GM12892 (cell line): ENCODE results near the gene SPANXA2. TPM values are rescaled to one million over a fixed set of nuclear protein-coding genes. Genes with fewer than 3 reads are reported as not detected.
"Not testable (repeated sequence)": the region's sequence is repeated elsewhere in the genome, so short reads cannot be mapped to it uniquely, and the experiment has no call there.

Source experiments
- DNase-seq: peaks from one replicate; pipeline ENCODE4 v3.0.0; 2011; ENCODE audit not compliant: insufficient read length
- FAIRE-seq: peaks from 2 replicates; lab custom pipeline; 2011; peaks lifted over from hg19 to GRCh38; lab: Jason Lieb, UNC
- POLR2A ChIP-seq: IDR thresholded peaks from 2 replicates; pipeline ENCODE4 v1.6.1; 2011; ENCODE audit warnings: low read depth, low read length, control low read depth
- POLR2AphosphoS5 ChIP-seq: IDR thresholded peaks from 2 replicates; pipeline ENCODE4 v1.6.1; 2011; ENCODE audit warnings: low read depth, low read length, control low read depth
- TAF1 ChIP-seq: IDR thresholded peaks from 2 replicates; pipeline ENCODE4 v1.6.1; 2011; ENCODE audit warnings: low read depth, mild to moderate bottlenecking, control low read depth, low read length, borderline replicate concordance
- polyA plus RNA-seq: library from polyadenylated mRNA; unstranded; fragments of >200 nt; gene quantifications from one replicate; pipeline ENCODE4 v1.2.1, GENCODE V29; 2012; ENCODE audit warnings: missing spikeins, inconsistent platforms; ENCODE audit not compliant: missing spikeins

The SPANXA2 gene
- not detected for polyA plus RNA-seq

- not testable (repeated sequence) for FAIRE-seq, DNase-seq
Measured at GRCh38 chrX:141589408-141589807, at the start of gene SPANXA2. TSS of gene SPANXA2 (plus strand) at chrX:141589708. CDS start at chrX:141589768, 60 bp downstream.

DNA sequence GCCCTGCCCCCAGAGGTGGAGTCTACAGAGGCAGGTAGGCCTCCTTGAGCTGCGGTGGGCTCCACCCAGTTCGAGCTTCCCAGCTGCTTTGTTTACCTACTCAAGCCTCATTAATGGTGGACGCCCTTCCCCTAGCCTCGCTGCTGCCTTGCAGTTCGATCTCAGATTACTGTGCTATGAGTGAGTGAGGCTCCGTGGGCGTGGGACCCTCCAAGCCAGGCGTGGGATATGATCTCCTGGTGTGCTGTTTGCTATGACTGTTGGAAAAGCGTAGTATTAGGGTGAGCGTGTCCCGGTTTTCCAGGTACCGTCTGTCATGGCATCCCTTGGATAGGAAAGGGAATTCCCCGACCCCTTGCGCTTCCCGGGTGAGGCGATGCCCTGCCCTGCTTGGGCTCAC lies 47.0 kb upstream of the SPANXA2 start:
- DNase-seq, FAIRE-seq: not testable (repeated sequence)

- not testable (repeated sequence) for DNase-seq, FAIRE-seq
Measured at GRCh38 chrX:141584638-141585037, 4.9 kb upstream of the SPANXA2 start, which contains the start of gene SPANXA1. TSS of gene SPANXA1 (minus strand) at chrX:141584738. CDS start at chrX:141584678, 60 bp downstream.

DNA sequence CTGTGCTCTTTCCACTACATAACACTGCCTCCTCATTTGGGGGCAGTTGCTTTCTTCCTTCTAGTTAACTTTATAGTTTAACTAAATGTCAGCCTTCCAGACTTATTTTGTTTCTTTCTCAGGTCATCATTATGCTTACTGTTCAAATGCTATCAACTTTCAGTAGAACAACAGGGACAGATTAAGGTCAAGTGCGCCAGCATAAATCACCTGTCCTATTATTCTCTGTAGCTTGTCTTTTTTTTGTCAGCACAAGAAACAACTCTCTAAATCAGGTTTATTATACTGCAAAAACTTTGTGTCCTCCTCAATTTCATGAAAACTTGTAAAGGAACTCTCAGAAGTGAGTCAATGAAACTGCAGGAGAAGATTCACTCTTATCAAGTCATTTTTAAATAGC lies 19.6 kb downstream of the SPANXA2 start:
- DNase-seq (no peak), FAIRE-seq (no peak)
- TF ChIP-seq POLR2A (no peak), TAF1 (no peak), POLR2AphosphoS5 (no peak)

DNA sequence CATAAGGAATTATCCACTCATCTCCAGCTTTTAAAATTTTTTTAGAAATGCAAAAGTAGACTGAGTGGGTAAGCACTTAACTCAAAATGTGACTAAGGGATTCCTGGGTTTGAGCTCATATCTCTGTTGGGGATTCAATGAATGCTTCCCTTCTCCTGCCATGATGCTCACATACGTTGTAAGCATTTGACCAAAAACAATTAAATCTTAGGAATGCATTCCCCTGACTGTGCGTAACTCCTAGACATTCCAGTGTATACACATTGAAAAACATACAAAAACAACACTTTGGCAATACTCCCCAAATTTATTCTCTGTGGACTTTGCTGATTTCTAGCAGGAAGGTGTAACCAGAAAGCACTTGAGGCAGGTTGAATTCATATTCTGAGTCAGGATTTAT lies 29.8 kb downstream of the SPANXA2 start:
- no peak for TF ChIP-seq TAF1
- DNase-seq, result no peak
- no peak for FAIRE-seq

DNA sequence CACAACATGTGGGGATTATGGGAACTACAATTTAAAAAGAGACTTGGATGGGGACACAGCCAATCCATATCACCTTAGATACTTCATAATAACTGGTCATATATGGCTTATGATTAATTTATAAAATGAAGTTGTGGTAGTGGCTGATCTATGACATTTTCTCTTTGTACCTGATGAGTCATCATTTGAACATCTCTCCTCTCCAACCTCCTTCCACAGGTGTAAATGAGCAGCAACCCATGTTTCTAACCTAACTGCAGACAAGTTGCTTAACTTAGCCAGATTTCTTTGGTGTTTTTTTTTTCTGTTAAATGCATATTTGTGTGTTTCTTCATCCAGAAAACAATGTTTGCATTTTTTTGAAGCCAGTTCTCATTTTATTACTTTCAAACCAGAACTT lies 42.6 kb downstream of the SPANXA2 start:
- no peak for DNase-seq
- no peak for FAIRE-seq
- TF ChIP-seq POLR2AphosphoS5 (no peak), POLR2A (no peak), TAF1 (no peak)

- no peak for TF ChIP-seq POLR2AphosphoS5
- TF ChIP-seq TAF1, result no peak
- no peak for TF ChIP-seq POLR2A
- FAIRE-seq (no peak), DNase-seq (no peak)
Measured at GRCh38 chrX:141638550-141638949, 49.0 kb downstream of the SPANXA2 start.
